D341Med (cell line): ENCODE data around the gene SCN2A.
"Not testable (repeated sequence)": the region's sequence is repeated elsewhere in the genome, so short reads cannot be mapped to it uniquely, and the experiment has no call there.

Source experiments
- DNase-seq: peaks from one replicate; pipeline ENCODE4 v3.0.0; 2012; ENCODE audit warnings: low spot score

SCN2A gene

DNA sequence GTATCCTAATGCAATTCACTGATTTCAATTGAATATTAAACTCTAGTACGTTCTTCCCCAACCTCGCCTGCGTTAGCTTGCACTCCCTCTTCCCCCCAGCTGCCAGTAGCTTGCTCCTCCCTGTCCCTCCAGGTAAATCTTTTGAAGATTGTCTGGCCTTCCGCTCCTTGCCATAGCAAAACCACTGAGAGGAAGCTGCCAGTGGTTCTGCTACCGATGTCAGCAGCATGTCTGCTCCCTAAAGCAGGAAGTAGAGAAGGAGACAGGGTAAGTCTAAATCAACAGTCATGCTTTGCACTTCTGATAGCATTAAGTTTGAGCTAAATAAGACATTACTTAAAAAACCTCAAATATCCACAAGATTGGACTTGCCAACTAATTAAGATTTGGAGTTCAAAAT is 89.1 kb downstream of the SCN2A start:
- no peak for DNase-seq

DNA sequence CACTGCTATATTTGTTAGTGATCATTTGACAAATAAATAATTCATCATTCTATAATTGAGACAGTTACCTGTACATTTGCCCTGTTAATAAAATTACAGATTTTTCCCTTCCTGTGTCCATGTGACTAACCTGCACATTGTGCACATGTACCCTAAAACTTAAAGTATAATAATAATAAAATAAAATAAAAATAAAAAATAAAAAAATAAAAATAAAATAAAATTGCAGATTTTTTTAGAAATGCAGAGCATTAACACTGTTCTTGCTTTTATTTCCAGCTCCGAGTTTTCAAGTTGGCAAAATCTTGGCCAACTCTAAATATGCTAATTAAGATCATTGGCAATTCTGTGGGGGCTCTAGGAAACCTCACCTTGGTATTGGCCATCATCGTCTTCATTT is 105.1 kb downstream of the SCN2A start:
- not testable (repeated sequence) for DNase-seq

DNA sequence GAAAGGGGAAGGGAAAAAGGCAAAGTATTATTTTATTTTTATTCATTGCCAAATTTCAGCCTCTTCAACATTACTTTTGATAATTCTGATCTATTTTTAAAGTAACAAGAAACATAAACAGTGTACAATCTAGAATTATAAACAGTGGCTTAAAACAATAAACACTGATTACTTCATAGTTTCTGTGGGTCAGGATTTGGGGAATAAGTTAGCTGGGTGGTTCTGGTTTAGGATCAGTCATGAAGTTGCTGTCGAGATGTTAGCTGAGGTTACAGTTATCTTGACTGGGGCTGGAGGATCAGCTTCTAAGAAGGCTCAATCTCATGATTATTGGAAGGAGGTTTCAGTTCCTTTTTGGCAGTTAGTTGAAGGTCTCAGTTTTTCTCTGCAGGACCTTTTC is 109.2 kb downstream of the SCN2A start:
- DNase-seq, result no peak

DNA sequence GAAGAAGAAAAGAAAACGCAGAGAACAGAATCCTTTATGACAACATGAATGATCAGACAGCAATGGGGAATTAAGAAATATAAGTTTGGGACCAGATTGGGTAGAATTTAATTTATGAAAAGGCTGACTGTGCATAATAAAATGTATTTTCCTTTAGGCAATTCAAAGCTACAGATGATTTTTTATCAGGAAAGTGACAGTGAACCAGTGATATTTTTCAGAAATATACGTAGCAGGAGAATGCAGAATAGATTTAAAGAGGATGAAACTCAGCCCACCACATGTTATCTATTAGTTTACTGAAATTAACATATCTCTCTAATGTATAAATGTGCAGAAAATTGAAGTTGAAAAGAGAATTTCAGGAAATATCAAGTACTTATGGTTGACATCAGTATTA is 110.0 kb downstream of the SCN2A start:
- DNase-seq, result no peak

DNA sequence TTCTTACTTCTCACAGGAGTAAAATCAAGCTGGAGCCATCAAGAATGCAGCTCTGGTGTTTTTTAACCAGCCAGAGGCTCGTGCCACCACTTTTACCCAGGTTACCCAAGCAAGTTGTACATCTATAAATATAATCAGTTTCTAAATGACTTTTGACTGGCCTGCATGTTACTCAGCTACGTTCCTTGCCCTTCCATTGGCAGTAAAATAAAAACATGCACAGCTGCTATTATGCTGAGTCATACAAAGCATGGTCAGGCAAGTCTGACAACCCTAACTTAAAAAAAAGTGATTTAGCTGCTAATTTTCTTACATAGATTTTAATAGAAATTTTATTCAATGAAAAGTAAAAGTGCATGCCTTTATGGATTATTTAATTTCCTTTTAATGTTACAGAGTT is 118.5 kb downstream of the SCN2A start:
- no peak for DNase-seq

DNA sequence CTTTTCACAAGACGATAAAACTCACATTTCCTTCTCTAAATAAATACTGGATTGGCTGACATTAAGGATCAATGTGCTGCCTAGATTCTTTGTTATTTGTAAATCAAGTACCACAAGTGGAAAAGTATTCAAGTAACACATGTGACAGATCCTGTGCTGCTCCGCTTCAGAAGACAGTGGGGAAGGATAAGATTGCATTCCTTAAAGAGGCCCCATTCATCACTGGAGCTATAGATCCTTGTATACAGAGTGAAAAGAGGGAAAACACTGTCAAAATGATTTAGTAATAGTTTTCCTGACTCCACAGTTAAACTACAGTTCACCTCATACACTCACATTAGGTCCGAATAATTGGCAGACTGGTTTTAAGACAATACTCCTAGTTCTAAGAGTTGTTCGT is 122.3 kb downstream of the SCN2A start:
- DNase-seq, result no peak

DNA sequence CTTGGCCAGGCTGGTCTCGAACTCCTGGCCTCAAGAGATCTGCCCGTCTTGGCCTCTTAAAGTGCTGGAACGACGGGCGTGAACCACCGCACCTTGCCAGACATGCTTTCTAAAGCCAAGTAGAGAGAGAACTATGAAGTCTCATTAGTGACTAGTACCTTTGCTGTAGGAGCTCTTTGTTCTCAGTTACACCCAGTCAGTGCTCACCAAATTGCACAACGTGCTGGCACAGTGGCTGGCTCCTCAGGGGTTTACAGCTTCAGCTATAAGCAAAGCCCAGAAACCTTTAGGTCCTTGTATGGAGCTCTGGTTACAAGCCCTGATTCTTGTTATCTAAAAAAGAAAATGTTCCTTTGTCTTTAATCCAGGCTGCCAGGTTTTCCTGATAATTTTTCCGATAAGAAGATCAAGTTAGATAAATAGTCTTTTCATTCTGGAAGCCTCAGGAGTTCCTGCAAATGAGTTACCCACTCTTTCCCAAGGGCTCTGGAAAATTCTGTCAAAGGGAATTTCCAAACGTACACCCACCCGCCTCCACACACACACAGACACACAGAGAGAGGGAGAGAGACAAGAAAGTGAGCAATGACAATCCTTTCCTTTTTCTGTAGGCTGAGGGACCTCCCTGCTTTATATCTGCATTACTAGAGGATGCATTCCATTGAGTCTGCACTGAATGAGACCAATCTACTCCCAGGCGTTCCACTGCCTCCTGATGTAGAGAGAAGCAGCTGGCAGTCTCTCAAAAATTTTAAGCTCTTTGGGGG is 130.1 kb downstream of the SCN2A start:
- DNase-seq, result no peak

DNA sequence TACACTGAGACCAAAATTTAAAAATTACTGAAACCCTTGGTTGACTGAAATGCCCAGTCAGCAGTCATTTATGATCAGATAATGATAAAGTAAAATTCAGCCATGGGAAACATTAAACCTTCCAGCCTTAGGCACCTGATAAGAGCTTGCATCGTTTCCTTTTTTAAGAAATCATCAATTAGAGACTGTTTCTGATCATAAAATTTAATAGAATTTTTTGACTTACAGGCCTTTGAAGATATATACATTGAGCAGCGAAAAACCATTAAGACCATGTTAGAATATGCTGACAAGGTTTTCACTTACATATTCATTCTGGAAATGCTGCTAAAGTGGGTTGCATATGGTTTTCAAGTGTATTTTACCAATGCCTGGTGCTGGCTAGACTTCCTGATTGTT is 130.7 kb downstream of the SCN2A start:
- no peak for DNase-seq

DNA sequence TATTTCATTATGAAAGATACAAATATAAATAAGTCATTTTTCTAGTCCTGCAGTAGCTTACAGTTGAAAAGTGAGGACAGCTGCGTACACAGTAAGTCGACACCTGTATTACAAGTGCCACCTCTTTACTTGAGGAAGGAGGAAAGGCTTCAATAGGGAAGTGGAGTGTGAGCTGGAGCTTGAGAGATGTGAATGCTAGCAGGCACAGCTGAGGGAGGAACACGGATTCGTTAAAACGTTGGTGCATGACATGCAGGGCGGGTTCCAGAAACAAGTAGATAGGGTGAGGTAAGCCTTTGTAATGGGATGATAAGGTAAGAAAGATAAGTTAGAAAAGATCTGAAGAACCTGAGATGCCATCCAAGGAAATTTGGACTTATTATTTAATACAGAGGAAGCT is 132.1 kb downstream of the SCN2A start:
- DNase-seq, result no peak

DNA sequence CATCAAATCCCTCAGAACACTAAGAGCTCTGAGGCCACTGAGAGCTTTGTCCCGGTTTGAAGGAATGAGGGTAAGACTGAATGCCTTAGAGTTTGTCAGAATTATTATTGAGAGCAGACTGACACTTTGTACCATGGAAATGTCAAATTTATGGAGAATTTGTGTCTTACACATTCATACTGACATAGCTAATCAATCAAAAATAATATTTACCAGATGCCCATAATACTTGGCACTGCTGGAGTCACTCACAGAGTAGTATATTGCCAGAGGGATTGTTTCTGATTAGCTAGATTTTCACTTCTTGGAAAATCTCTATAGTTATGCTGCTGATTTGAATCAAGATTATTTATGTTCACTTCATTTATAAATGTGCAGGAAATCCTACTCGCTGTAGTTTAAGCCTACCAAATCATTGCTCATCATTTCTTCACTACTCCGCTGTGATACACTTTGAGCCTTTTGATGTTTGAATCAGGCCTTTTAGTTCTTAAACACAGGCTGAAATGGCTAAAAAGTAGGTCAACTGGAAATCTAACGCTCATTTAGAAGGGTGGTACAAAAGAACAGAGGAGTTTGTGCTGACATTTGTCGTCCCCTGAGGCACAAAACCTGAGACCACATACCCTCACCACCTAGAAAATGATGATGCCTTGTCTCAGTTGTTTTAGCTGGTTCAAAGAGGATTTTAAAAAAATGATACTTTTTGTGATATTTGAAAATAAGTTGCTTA is 134.2 kb downstream of the SCN2A start:
- no peak for DNase-seq

DNA sequence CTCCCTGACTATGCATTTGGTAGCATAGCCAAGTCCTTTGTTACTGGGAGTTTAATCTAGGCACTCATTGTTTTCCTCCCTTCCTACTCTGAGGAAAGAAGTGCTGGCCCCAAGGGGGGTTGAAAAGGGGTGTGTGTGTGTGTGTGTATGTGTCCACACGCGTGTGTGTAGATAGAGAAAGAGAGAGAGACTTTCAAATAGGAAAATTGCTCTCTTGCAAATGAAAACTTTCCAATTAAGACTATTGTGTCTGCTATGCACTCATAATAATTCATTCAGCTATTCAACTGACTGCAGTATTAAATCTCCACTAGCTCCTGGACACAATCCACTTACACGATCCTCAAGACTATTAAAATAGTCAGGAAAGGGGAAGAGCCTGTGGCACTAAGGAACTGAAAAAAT is 137.4 kb downstream of the SCN2A start:
- DNase-seq, result no peak

DNA sequence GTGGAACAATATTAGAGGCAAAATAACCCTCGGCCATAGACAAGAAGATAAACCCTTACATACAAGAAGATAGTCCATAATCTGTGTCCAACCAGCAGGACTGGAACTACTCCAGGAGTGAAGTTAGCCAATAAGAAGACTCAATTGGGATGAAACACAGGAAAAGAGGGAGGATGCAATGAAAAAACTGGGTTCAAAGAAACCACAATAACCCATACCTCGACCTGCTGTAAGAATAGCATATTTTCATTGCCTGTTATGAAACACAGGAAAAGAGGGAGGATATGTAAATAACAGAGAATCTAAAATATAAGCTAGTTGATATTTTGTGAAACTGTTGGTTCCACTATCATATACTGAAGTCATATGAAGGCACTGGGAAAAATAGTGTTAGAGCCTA is 143.1 kb downstream of the SCN2A start:
- DNase-seq, result no peak

DNA sequence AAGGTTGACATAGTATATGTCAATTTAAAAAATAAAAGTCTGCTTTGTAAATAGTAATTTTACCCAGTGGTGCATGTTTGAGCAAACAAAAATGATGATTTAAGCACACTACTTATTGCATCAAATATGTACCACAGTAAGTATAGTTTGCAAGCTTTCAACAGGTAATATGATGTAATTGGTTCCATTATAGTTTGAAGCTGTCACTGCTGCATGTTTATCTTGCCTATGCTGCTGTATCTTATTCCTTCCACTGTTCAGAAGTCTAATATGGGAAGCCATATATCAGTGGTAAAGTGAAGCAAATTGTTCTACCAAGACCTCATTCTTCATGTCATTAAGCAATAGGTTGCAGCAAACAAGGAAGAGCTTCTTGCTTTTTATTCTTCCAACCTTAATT is 151.7 kb downstream of the SCN2A start:
- DNase-seq, result no peak

DNA sequence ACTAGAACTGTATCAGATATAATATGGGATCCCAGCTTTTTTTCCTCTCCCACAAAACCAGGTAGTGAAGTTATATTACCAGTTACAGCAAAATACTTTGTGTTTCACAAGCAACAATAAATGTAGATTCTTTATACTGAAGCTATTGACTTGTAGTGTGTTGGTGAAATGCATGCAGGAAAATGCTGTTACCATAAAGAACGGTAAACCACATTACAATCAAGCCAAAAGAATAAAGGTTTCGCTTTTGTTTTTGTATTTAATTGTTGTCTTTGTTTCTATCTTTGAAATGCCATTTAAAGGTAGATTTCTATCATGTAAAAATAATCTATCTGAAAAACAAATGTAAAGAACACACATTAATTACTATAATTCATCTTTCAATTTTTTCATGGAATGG is 152.6 kb downstream of the SCN2A start:
- DNase-seq, result no peak

DNA sequence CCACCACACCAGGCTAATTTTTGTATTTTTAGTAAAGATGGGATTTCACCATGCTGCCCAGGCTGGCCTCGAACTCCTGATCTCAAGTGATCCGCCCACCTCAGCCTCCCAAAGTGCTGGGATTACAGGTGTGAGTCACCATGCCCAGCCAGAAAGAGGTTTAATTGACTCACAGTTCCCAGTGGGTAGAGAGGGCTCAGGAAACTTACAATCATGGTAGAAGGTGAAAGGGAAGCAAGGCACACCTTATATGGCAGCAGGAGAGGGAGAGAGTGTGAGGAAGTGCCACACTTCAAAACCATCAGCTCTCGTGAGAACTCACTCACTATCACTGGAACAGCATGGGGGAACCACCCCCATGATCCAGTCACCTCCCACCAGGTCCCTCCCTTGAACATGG is 159.4 kb downstream of the SCN2A start:
- not testable (repeated sequence) for DNase-seq

DNA sequence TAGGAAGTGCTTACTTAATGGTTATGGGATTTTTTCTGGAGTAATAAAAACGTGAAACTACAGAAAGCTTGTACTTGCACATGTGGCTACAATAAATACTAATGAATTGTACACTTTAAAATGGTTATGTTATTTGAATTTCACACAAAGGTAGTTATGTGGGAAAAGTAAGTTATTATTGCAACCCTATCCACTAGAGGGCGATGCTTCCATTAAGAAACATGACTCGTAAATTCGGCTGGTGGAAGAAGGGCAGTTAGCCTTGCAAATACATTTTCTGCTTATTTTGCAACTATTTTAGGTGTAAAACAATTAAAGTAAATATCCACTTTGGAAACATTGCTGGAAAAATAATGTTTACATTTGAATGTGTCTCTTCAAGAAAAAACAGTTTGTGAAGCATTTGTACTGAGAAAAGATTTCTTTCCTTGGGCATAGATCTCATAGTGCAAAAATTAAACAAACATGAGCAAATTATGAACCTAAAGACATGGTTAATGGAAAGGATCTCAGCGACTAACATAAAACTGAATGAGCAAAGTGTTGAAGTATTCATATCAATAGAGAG is 162.2 kb downstream of the SCN2A start:
- DNase-seq, result peak; percentile 37

DNA sequence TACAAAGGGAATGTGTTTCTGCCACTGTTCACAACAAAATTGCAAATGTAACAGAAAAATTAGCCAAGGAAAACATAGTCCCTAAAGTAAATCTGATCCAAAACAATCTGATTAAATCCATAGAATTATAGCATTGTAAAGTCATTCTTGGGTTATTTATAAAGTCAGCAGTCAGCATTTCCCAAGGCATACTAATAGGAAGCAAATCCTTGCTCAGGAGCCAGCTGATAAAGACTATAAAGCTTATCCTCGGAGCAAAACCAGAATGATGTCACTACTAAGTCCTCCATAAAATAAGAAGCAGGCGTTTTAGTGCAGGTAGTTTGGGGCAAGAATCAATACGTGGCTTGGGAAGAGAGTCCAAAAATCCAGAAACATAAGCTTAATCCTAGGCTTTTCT is 162.9 kb downstream of the SCN2A start:
- DNase-seq, result no peak

DNA sequence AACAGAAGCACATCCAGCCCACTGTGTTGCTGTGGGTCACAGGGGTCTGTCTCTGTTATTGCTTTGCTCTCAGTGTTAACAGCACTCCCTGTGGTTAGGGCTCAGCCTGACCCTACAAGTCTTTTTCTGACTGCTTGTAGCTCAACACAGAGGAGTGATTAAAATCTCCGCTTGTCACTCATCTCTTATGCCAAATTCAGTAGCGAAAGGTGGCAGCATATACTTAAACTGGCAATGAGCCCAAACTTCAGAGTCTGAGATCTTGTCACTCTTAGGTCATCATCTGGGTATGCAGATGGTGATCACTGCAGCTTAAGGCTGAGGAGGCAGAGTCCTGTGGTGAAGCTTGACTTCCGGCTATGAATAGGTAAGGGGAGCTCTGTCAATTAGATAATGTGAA is 167.0 kb downstream of the SCN2A start:
- DNase-seq, result peak; percentile 24

DNA sequence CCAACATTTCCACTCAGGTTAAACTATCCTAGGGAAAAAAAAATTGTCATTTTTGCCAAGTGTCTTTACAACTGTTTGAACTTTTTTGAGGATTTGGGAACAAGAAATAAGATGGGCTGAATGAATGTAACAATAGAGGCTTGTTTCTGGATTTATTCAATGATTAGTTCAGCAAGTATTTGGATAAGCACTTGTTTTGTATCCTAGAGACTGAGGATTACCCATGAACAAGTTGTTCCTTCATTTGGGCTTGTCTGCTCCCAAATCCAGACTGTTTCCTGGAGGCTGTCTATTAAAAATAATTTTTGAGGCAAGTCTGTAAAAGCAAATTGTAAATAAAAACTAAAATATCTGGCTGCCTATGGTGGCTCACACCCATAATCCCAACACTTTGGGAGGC is 168.3 kb downstream of the SCN2A start:
- DNase-seq, result no peak

DNA sequence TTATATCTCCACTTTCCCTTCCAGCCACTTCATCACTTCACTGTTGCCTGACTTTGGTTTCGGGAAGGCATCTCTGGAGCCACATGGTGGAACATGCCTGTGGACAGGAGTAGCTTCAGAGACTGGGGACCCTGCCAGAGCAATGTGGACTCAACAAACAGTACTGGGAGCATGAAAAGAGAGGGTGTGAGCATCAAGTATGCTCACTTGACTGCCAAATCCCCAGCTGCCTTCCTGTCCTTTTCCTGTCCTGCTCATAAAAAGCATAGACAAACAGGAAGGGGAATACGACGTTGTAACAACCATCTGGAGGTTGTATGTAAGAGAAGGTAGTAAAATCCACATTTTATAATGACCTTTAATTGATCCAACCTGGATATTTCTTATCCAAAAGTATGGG is 169.0 kb downstream of the SCN2A start:
- DNase-seq, result no peak

DNA sequence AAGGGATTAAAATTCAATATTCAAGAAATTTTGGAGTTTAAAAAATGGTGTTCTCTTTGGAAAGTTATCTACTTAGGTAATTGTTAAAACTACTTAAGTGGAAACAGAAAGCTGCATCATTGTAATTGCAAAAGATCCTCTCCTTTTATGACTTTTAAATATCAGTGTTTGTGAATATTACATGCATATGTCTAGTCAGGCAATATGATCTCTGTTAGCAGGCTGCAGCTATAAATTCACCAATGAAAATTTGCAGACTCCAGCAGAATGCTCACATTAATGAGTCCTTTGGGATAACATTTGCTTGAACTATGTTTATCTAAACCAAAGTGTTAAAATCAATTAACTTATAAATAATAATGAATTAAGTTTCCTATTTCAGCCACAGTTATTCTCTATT is 171.1 kb downstream of the SCN2A start:
- no peak for DNase-seq

DNA sequence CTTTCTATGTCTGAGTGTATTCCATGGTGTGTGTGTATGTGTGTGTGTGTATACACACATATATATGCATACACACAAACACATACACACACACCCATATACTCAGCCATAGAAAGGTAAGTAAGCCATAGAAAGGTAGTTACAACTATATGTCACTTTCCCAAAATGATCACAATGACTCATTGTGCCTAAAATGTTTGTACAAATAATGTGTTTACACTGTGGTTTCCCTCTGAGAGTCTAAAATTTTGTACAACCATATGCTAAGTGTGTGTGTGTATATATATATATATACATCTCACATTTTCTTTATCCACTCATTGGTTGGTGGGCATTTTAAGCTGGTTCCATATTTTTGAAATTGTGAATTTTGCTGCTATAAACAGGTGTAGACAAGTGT is 175.0 kb downstream of the SCN2A start:
- DNase-seq, result no peak

DNA sequence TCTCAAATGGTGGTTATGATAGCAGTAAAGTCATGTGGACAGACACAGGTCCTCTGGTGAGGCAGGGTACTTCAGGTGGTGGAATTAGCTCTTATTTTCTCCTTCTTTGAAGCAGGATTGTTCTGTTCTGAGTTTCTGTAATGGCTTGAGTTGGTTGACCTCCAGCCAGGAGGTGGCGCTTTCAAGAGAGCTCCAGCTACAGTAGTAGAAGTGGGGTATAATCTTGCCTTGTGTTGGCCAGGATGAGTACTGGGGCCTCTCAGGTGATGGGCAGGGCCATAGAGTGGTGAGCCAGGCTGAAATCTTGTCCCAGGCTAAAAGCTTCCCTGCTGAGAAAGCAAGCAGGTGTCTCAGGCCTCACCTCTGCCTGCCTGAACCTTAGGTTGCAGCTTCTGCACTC is 177.8 kb downstream of the SCN2A start:
- DNase-seq, result no peak

DNA sequence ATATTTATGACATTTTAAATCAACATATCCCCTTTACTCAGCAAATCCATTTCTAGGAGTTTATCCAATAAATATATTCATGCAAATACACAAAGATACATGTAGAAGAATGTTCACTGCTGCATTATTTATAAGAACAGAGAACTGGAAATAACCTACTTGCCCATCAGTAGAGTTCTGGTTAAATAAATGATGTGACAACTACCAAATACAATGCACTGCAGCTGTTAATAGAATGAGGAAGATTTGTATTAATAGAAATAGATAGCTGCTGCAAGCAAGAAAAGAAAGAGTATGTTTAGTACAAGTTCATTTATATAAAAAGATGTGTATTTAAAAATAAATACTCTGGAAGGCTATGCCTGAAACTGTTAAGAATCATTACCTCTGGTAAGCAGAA is 181.0 kb downstream of the SCN2A start:
- no peak for DNase-seq
